Endodermal cell (in vitro differentiated cells): ENCODE results near the gene SLC22A31. TPM values are rescaled to one million over a fixed set of nuclear protein-coding genes. Genes with fewer than 3 reads are reported as not detected.
A peak's percentile ranks its signal among the peaks of the same experiment; 100 is the strongest.

Experiments
- DNase-seq: peaks from one replicate; pipeline ENCODE4 v3.0.0-alpha.2; 2017
- H3K27ac ChIP-seq: 2 replicates; pipeline ENCODE4 v1.5.1; 2013; ENCODE audit warnings: mild to moderate bottlenecking, low read depth, low read length, moderate library complexity
- H3K27me3 ChIP-seq: 2 replicates; pipeline ENCODE4 v1.6.1; 2013; ENCODE audit warnings: mild to moderate bottlenecking, low read length, moderate library complexity; ENCODE audit not compliant: insufficient read depth, control insufficient read depth, poor library complexity, severe bottlenecking
- H3K36me3 ChIP-seq: 2 replicates; pipeline ENCODE4 v1.7.0; 2013; ENCODE audit warnings: mild to moderate bottlenecking, low read length, moderate library complexity; ENCODE audit not compliant: control insufficient read depth, insufficient read depth
- H3K4me1 ChIP-seq: one replicate; pipeline ENCODE4 v1.7.0; 2013; ENCODE audit warnings: low read length; ENCODE audit not compliant: control insufficient read depth, insufficient read depth
- H3K4me3 ChIP-seq: 2 replicates; pipeline ENCODE4 v1.5.1; 2013; ENCODE audit warnings: mild to moderate bottlenecking, low read length, moderate library complexity
- H3K9ac ChIP-seq: 2 replicates; pipeline ENCODE4 v1.6.1; 2013; ENCODE audit warnings: mild to moderate bottlenecking, low read length, moderate library complexity; ENCODE audit not compliant: poor library complexity, severe bottlenecking; ENCODE audit errors: extremely low read depth
- H3K9me3 ChIP-seq: 2 replicates; pipeline ENCODE4 v1.6.1; 2013; ENCODE audit warnings: mild to moderate bottlenecking, low read length, moderate library complexity; ENCODE audit not compliant: control insufficient read depth
- H3K27ac Mint-ChIP-seq: 2 replicates; pipeline ENCODE4 v1.8.0; 2020; ENCODE audit warnings: mixed read lengths
- H3K27me3 Mint-ChIP-seq: 2 replicates; pipeline ENCODE4 v1.8.0; 2021; ENCODE audit warnings: mild to moderate bottlenecking, mixed read lengths; ENCODE audit not compliant: insufficient read depth
- H3K36me3 Mint-ChIP-seq: 2 replicates; pipeline ENCODE4 v1.8.0; 2020; ENCODE audit warnings: low read depth, mixed read lengths
- H3K4me1 Mint-ChIP-seq: 2 replicates; pipeline ENCODE4 v1.8.0; 2020; ENCODE audit warnings: mixed read lengths
- H3K4me3 Mint-ChIP-seq: 2 replicates; pipeline ENCODE4 v1.8.0; 2020; ENCODE audit warnings: mild to moderate bottlenecking, moderate library complexity, mixed read lengths
- H3K9me3 Mint-ChIP-seq: 2 replicates; pipeline ENCODE4 v1.8.0; 2020; ENCODE audit warnings: mild to moderate bottlenecking, mixed read lengths
- CTCF ChIP-seq: fragments of 200-600 bp; sonication (generic); conservative IDR thresholded peaks from 2 replicates; pipeline ENCODE4 v1.5.0; 2021; ENCODE audit warnings: antibody characterized with exemption, mild to moderate bottlenecking
- WGBS, 2 experiments: methylation state at CpG; one replicate each; pipeline versions ENCODE4 v1.1.5 to v1.1.7; 2013; ENCODE audit warnings: missing lambda C conversion rate in 2 of 2, mixed read lengths in 1 of 2; ENCODE audit not compliant: insufficient coverage in 1 of 2, insufficient read length in 1 of 2; 5-methylcytosine and 5-hydroxymethylcytosine counted together
- total RNA-seq, 2 donors: library from RNA; stranded (reverse); fragmentation: NEBNext Ultra II Directional in 1 of 2; extraction: Animal tissue kit (Norgen Biotek cat#: 25700) in 1 of 2; gene quantifications; 2 replicates in 1 of 2; 3 replicates in 1 of 2; pipeline ENCODE4 v1.2.1, GENCODE V29; 2021

The SLC22A31 gene
- total RNA-seq, 2 donors from 2014 or later: 9.7 to 33.9 TPM

GRCh38 chr16:89169778-89170177 lies 30.6 kb downstream of the SLC22A31 start:
- Histone ChIP-seq H3K27ac (no peak overlapping the region), H3K27me3 (peaks cover 38% of the 10 kb centered on the region), H3K4me1 (peaks cover 2% of the 10 kb centered on the region), H3K9me3 (no peaks in the 10 kb centered on the region), H3K36me3 (no peaks in the 10 kb centered on the region), H3K4me3 (no peak overlapping the region), H3K9ac (no peak overlapping the region)
- DNase-seq: no peak
- Mint-ChIP-seq H3K9me3 (no peaks in the 10 kb centered on the region), H3K27me3 (peaks cover 29% of the 10 kb centered on the region), H3K4me3 (no peak overlapping the region), H3K4me1 (peaks cover 4% of the 10 kb centered on the region), H3K27ac (no peak overlapping the region), H3K36me3 (no peaks in the 10 kb centered on the region)
- WGBS, 2 experiments: 85 to 100% methylated on average over 2 to 14 of the region's 14 CpGs
- TF ChIP-seq CTCF: no peak

DNA sequence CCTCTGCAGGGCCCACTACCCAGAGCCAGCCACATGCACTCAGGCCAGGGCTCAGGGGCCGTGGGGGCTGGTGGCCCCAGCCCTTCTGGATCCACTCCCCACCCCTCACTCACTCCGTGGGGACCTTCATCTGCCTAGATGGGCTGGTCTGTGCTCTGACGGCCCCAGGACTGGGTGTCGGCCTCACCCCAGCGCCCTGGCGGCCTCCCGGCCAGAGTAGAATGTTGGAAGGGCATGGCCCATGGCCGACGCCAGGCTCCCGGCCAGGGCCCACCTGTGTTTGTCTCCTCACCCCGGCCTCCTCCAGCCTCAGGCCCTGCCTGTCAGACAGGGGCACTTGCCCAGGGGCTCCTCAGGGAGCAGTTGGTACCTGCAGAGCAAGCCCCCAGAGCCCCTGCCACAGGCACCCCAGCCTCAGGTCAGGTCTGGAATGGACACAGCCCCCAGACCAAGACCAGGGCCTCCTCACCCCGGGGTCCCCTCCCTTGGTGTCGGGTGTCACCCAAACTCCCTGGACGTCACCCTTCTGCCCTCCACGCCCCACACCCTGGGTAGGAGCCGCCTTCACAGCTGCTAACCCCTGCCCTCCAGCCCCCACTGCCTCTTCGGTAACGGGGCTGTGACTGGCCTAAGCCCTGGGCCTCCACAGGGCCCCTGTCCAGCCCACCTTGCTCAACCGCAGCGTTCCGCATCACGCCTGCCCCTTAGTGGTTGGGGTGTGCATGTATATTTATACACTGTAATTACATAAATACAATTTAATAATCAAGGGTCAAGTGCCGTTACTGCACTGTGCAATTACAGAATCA lies 31.8 kb downstream of the SLC22A31 start:
- Histone ChIP-seq H3K9ac (no peak overlapping the region), H3K36me3 (no peaks in the 10 kb centered on the region), H3K27me3 (peaks cover 35% of the 10 kb centered on the region), H3K27ac (no peak overlapping the region), H3K4me1 (peaks cover 2% of the 10 kb centered on the region), H3K9me3 (no peaks in the 10 kb centered on the region), H3K4me3 (no peak overlapping the region)
- H3K36me3 Mint-ChIP-seq: no peaks in the 10 kb centered on the region
- H3K4me3 Mint-ChIP-seq: no peak overlapping the region
- no peak overlapping the region for H3K27ac Mint-ChIP-seq
- H3K27me3 Mint-ChIP-seq: peaks cover 26% of the 10 kb centered on the region
- no peaks in the 10 kb centered on the region for H3K9me3 Mint-ChIP-seq
- WGBS, 2 experiments: 87 to 89% methylated on average over 5 to 19 of the region's 23 CpGs
- H3K4me1 Mint-ChIP-seq: peaks cover 4% of the 10 kb centered on the region
- no peak for DNase-seq
- TF ChIP-seq CTCF: no peak

GRCh38 chr16:89167425-89167941 lies 32.9 kb downstream of the SLC22A31 start:
- Histone ChIP-seq H3K9ac (no peak overlapping the region), H3K4me3 (no peak overlapping the region), H3K36me3 (no peaks in the 10 kb centered on the region), H3K27ac (no peak overlapping the region), H3K4me1 (no peaks in the 10 kb centered on the region), H3K27me3 (peaks cover 26% of the 10 kb centered on the region), H3K9me3 (no peaks in the 10 kb centered on the region)
- H3K27me3 Mint-ChIP-seq: peaks cover 19% of the 10 kb centered on the region
- no peak overlapping the region for H3K27ac Mint-ChIP-seq
- H3K36me3 Mint-ChIP-seq: no peaks in the 10 kb centered on the region
- no peaks in the 10 kb centered on the region for H3K9me3 Mint-ChIP-seq
- 28 to 60% methylated on average over 3 to 18 of the region's 18 CpGs for WGBS, 2 experiments
- TF ChIP-seq CTCF: peak; percentile 96
- no peak overlapping the region for H3K4me3 Mint-ChIP-seq
- peaks cover 4% of the 10 kb centered on the region for H3K4me1 Mint-ChIP-seq
- DNase-seq: peak; percentile 98
